ENCODE measurements around the gene MUC2. TPM values are rescaled to one million over a fixed set of nuclear protein-coding genes. Genes with fewer than 3 reads are reported as not detected.

The MUC2 gene
- total and polyA plus RNA-seq, 2 of the 13 experiments (the other 11 are each of a cell fraction or from before 2014, with no cell fraction given), result not detected

DNA sequence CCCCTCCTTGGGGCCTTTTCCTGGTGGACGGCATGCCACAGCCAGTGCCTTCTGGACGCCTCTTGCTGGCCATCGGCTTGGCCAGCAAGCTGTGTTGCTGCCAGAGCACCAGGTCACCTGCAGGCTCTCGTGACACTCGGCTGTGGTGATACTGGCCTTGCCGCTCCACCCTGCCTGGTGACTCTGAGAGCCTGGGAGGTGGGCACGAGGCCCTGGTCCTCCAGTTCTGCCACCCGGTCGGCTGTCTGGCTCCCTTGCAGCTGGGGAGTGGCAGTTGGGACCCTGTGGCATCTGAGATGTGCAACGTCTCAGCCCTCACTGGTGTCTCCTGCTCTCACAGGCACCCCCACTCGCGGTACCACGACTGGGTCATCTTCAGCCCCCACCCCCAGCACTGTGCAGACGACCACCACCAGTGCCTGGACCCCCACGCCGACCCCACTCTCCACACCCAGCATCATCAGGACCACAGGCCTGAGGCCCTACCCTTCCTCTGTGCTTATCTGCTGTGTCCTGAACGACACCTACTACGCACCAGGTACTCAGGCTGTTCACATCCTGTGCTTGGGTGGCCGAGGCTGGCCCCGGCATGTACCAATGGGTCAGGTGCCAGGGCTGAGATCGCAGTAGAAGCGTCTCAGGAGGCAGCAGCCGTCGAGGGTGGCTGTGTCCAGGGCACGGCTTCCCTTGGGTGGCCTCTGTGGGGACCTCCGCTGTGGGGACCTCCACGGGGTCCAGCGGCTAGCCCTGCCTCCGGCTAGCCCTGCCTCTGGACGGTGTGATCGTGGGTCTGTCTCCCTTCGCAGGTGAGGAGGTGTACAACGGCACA lies 26.0 kb downstream of the MUC2 start (continued):
- TF ChIP-seq, protein P1, sequence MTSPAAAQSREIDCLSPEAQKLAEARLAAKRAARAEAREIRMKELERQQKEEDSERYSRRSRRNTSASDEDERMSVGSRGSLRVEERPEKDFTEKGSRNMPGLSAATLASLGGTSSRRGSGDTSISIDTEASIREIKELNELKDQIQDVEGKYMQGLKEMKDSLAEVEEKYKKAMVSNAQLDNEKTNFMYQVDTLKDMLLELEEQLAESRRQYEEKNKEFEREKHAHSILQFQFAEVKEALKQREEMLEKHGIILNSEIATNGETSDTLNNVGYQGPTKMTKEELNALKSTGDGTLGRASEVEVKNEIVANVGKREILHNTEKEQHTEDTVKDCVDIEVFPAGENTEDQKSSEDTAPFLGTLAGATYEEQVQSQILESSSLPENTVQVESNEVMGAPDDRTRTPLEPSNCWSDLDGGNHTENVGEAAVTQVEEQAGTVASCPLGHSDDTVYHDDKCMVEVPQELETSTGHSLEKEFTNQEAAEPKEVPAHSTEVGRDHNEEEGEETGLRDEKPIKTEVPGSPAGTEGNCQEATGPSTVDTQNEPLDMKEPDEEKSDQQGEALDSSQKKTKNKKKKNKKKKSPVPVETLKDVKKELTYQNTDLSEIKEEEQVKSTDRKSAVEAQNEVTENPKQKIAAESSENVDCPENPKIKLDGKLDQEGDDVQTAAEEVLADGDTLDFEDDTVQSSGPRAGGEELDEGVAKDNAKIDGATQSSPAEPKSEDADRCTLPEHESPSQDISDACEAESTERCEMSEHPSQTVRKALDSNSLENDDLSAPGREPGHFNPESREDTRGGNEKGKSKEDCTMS (CRISPR knock-in tag; conservative IDR thresholded peaks at IDR 0.05), result no peak
- TF ChIP-seq ZFAT (CRISPR knock-in tag; conservative IDR thresholded peaks at IDR 0.05), result no peak

DNA sequence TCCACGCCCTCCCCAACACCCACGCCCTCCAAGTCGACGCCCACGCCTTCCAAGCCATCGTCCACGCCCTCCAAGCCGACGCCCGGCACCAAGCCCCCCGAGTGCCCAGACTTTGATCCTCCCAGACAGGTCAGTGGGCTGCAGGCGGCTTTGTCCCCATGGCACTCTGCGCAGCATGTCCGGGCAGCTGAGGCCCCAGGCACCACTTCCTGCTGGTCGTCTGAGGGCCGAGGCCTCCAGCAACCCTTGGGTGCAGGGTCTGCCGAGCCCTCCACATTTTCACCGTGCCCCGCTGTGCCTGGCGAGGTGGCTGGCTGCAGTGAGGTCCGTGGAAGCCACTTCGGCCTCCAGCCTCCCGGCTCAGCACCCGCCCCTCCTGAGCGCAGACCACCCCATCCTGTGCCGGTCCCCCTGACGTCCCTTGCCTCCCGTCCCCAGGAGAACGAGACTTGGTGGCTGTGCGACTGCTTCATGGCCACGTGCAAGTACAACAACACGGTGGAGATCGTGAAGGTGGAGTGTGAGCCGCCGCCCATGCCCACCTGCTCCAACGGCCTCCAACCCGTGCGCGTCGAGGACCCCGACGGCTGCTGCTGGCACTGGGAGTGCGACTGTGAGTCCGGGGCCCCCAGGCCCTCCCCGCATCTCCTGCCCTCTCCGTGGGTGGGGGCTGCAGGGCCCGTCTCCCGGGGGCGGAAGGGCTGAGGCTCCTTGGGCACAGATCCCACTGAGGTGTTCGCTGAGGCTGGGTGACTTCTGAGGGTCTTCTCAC lies 26.8 kb downstream of the MUC2 start:
- H3K4me2 ChIP-seq (ENCODE audit: low read depth, low read length), result no peak overlapping the region
- no peaks in the 10 kb centered on the region for H3K4me1 ChIP-seq (ENCODE audit: insufficient read depth, low read length)
- peaks cover 10% of the 10 kb centered on the region for H3K9me3 ChIP-seq (ENCODE audit: low read length)
- H2AFZ ChIP-seq (ENCODE audit: low read length), result no peak overlapping the region
- H3K36me3 ChIP-seq (replicated peaks in 1 of 2; ENCODE audit: control insufficient read depth in 1 of 2, insufficient read depth in 2 of 2, low read length in 2 of 2), result no peaks in the 10 kb centered on the region
- WGBS (ENCODE audit: low lambda C conversion rate), result 29% methylated on average over 18 of the region's 50 CpGs
- H3K4me3 ChIP-seq (replicated peaks in 1 of 3; ENCODE audit: insufficient read depth in 1 of 3, low read depth in 2 of 3, low read length in 3 of 3), result no peak overlapping the region
- DNase-seq (ENCODE audit: low spot score) (no peak), FAIRE-seq (no peak), ATAC-seq (no peak)
- no peak overlapping the region for H3K27ac ChIP-seq (ENCODE audit: extremely low read length, insufficient read depth, low read length)
- H4K20me1 ChIP-seq (ENCODE audit: insufficient read depth, low read length), result no peaks in the 10 kb centered on the region
- intact Hi-C loops (cut with micrococcal nuclease; ENCODE audit: unreplicated experiment) (no loop called here), in situ Hi-C loops (cut with HindIII; ENCODE audit: extremely low pct_ligation_motif_present, low pct_unique_long_range_greater_than_20kb) (no loop called here)
- ChIA-PET POLR2A (no interaction called here), CTCF (ENCODE audit: low intra/inter-chr PET ratio, low total read pairs) (no interaction called here)
- BruUV-seq (replicated peaks), result no TSS peak
- no peak overlapping the region for H3K9ac ChIP-seq (ENCODE audit: insufficient read depth, low read depth, low read length)
- H3K79me2 ChIP-seq (ENCODE audit: insufficient read depth, low read length), result no peaks in the 10 kb centered on the region
- peaks cover 8 to 46% of the 10 kb centered on the region in 2 experiments; a peak in 4 of 5 replicates for H3K27me3 ChIP-seq (ENCODE audit: control insufficient read depth in 1 of 2, insufficient read depth in 2 of 2, low read length in 2 of 2)
- no peak for TF ChIP-seq ZNF775 (CRISPR knock-in tag; IDR thresholded peaks at IDR 0.05; ENCODE audit: borderline replicate concordance)
- no peak for TF ChIP-seq SIX4 (CRISPR knock-in tag; IDR thresholded peaks at IDR 0.05)
- no peak for TF ChIP-seq SMARCC2 (IDR thresholded peaks at IDR 0.05)
- no peak for TF ChIP-seq PRPF4 (IDR thresholded peaks at IDR 0.05; ENCODE audit: low read depth, low read length, poor library complexity, severe bottlenecking)
- no peak for TF ChIP-seq ZNF607 (CRISPR knock-in tag; IDR thresholded peaks at IDR 0.05; ENCODE audit: borderline replicate concordance)
- no peak for TF ChIP-seq ZNF781 (CRISPR knock-in tag; IDR thresholded peaks at IDR 0.05; ENCODE audit: borderline replicate concordance, not compliant biosample characterization)
- no peak for TF ChIP-seq ONECUT2 (CRISPR knock-in tag; IDR thresholded peaks at IDR 0.05)
- TF ChIP-seq, protein P2, sequence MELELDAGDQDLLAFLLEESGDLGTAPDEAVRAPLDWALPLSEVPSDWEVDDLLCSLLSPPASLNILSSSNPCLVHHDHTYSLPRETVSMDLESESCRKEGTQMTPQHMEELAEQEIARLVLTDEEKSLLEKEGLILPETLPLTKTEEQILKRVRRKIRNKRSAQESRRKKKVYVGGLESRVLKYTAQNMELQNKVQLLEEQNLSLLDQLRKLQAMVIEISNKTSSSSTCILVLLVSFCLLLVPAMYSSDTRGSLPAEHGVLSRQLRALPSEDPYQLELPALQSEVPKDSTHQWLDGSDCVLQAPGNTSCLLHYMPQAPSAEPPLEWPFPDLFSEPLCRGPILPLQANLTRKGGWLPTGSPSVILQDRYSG (CRISPR knock-in tag; IDR thresholded peaks at IDR 0.05), result no peak
- TF ChIP-seq HNRNPH1 (optimal IDR thresholded peaks at IDR 0.05; ENCODE audit: low read depth, low read length), result no peak
- TF ChIP-seq KMT2B (CRISPR knock-in tag; IDR thresholded peaks at IDR 0.05), result no peak
- no peak for TF ChIP-seq KAT2B (IDR thresholded peaks at IDR 0.05; ENCODE audit: borderline replicate concordance, low read depth, low read length)
- no peak for TF ChIP-seq MATR3 (CRISPR knock-in tag; IDR thresholded peaks at IDR 0.05)
- TF ChIP-seq RARG (CRISPR knock-in tag; IDR thresholded peaks at IDR 0.05; ENCODE audit: low read depth), result no peak
- no peak for TF ChIP-seq FOXK2 (IDR thresholded peaks at IDR 0.05)

All from HepG2 (cell line).